ENCODE results near the gene RSL24D1. TPM values are rescaled to one million over a fixed set of nuclear protein-coding genes. Genes with fewer than 3 reads are reported as not detected.
A peak's percentile ranks its signal among the peaks of the same experiment; 100 is the strongest.

RSL24D1 gene
- total and polyA plus RNA-seq, 2 experiments from 2014 or later: 93.1 to 95.2 TPM

DNA sequence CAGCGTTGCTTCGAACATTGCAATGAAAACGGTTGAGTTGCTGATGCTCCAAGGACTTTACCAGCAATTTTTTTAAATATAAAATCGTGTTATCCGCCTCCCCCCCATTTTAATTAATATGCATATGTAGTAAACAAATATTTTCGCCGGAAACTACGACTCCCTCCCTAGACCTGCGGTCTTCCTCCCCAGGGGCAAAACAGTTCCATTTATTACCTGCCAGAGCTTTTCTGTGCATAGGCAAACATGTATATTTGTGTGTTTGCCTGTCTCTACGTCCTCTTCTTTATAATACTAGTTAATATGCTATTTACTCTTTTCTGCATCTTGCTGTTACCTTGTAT lies 593 bp upstream of the RSL24D1 start:
- peaks cover 44% of the 10 kb centered on the region for H3K79me2 ChIP-seq (ENCODE audit: insufficient read depth)
- peaks cover 10% of the 10 kb centered on the region; the same call in 1 of the 2 replicates for H4K20me1 ChIP-seq (ENCODE audit: insufficient read depth)
- in situ Hi-C loops (cut with MboI): no loop called here
- no peaks in the 10 kb centered on the region for H3K27me3 ChIP-seq (replicated peaks; ENCODE audit: insufficient read depth)
- peak overlapping the region; percentile 98 for H3K9ac ChIP-seq
- peak overlapping the region; percentile 99 for H3K4me3 ChIP-seq
- no peaks in the 10 kb centered on the region for H3K9me2 ChIP-seq (ENCODE audit: insufficient read depth)
- H3K4me1 ChIP-seq (ENCODE audit: insufficient read depth): peaks cover 37% of the 10 kb centered on the region
- TF ChIP-seq EZH2phosphoT487 (IDR thresholded peaks at IDR 0.05; ENCODE audit: insufficient read depth, low read depth): no peak
- no peak for TF ChIP-seq EZH2 (IDR thresholded peaks at IDR 0.05; ENCODE audit: insufficient read depth, poor library complexity, severe bottlenecking)
- peak overlapping the region; percentile 99 for H2AFZ ChIP-seq
- peak overlapping the region; percentile 94 for H3K27ac ChIP-seq
- H3K36me3 ChIP-seq (ENCODE audit: low read depth): peaks cover 4% of the 10 kb centered on the region
- H3K9me3 ChIP-seq (ENCODE audit: low read depth): no peaks in the 10 kb centered on the region
- WGBS, 2 experiments (ENCODE audit: low coverage in 1 of 2, low lambda C conversion rate in 2 of 2, missing lambda C conversion rate in 2 of 2): 2 to 3% methylated on average over 10 of the region's 10 CpGs
- DNase-seq: no peak
- H3K4me2 ChIP-seq (ENCODE audit: unreplicated experiment): peak overlapping the region; percentile 85
- H3F3A ChIP-seq (ENCODE audit: insufficient read depth): 0 out of 2 replicates have a peak, but pooled peaks cover 4% of the 10 kb centered on the region

GRCh38 chr15:55195996-55196395 lies 745 bp downstream of the RSL24D1 start:
- Histone ChIP-seq H3K9me3 (ENCODE audit: low read depth) (no peaks in the 10 kb centered on the region), H3F3A (ENCODE audit: insufficient read depth) (0 out of 2 replicates have a peak, but pooled peaks cover 4% of the 10 kb centered on the region), H3K9me2 (ENCODE audit: insufficient read depth) (no peaks in the 10 kb centered on the region), H3K4me3 (peak overlapping the region; percentile 99), H3K36me3 (ENCODE audit: low read depth) (peaks cover 16% of the 10 kb centered on the region), H3K79me2 (ENCODE audit: insufficient read depth) (peaks cover 57% of the 10 kb centered on the region), H4K20me1 (ENCODE audit: insufficient read depth) (peaks cover 10% of the 10 kb centered on the region; the same call in 1 of the 2 replicates), H3K27me3 (replicated peaks; ENCODE audit: insufficient read depth) (no peaks in the 10 kb centered on the region), H3K4me1 (ENCODE audit: insufficient read depth) (peaks cover 40% of the 10 kb centered on the region), H2AFZ (peak overlapping the region; percentile 99), H3K4me2 (ENCODE audit: unreplicated experiment) (peak overlapping the region; percentile 99), H3K9ac (peak overlapping the region; percentile 98), H3K27ac (peak overlapping the region; percentile 94)
- no peak for TF ChIP-seq EZH2 (IDR thresholded peaks at IDR 0.05; ENCODE audit: insufficient read depth, poor library complexity, severe bottlenecking)
- TF ChIP-seq EZH2phosphoT487 (IDR thresholded peaks at IDR 0.05; ENCODE audit: insufficient read depth, low read depth): no peak
- peak; percentile 29 for DNase-seq
- 1 to 3% methylated on average over 9 of the region's 9 CpGs for WGBS, 2 experiments (ENCODE audit: low coverage in 1 of 2, low lambda C conversion rate in 2 of 2, missing lambda C conversion rate in 2 of 2)
- in situ Hi-C loops (cut with MboI): no loop called here

DNA sequence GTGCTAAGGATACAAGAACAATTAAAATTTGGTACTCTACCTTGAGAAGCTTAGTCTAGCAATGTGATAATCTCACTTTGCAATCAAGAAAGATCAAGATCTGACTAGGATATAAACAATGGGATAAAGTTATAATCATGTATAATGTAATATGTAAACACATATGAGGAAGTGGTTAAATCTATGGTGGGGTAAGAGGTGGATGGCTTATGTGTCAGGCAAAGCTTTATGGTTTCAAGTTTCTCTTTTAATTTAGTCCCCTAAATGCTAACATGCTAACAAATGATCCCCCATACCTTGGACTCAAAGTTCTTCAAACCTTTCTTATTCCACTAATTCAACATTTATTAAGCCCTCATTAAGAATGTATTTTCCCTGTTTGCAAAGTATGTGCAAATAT lies 2.5 kb downstream of the RSL24D1 start:
- in situ Hi-C loops (cut with MboI): no loop called here
- DNase-seq: no peak
- no peaks in the 10 kb centered on the region for H3K27me3 ChIP-seq (replicated peaks; ENCODE audit: insufficient read depth)
- no peak overlapping the region for H3K27ac ChIP-seq
- H3K9me3 ChIP-seq (ENCODE audit: low read depth): no peaks in the 10 kb centered on the region
- H3K4me3 ChIP-seq: peak overlapping the region; percentile 99
- H3F3A ChIP-seq (ENCODE audit: insufficient read depth): 0 out of 2 replicates have a peak, but pooled peaks cover 4% of the 10 kb centered on the region
- peaks cover 40% of the 10 kb centered on the region for H3K4me1 ChIP-seq (ENCODE audit: insufficient read depth)
- no peaks in the 10 kb centered on the region for H3K9me2 ChIP-seq (ENCODE audit: insufficient read depth)
- peaks cover 32% of the 10 kb centered on the region for H3K36me3 ChIP-seq (ENCODE audit: low read depth)
- no peak for TF ChIP-seq EZH2phosphoT487 (IDR thresholded peaks at IDR 0.05; ENCODE audit: insufficient read depth, low read depth)
- no peak for TF ChIP-seq EZH2 (IDR thresholded peaks at IDR 0.05; ENCODE audit: insufficient read depth, poor library complexity, severe bottlenecking)
- no peak overlapping the region for H2AFZ ChIP-seq
- peaks cover 10% of the 10 kb centered on the region; the same call in 1 of the 2 replicates for H4K20me1 ChIP-seq (ENCODE audit: insufficient read depth)
- H3K9ac ChIP-seq: peak overlapping the region; percentile 98; the same call in 1 of the 2 replicates
- H3K79me2 ChIP-seq (ENCODE audit: insufficient read depth): peaks cover 75% of the 10 kb centered on the region
- peak overlapping the region; percentile 99 for H3K4me2 ChIP-seq (ENCODE audit: unreplicated experiment)

DNA sequence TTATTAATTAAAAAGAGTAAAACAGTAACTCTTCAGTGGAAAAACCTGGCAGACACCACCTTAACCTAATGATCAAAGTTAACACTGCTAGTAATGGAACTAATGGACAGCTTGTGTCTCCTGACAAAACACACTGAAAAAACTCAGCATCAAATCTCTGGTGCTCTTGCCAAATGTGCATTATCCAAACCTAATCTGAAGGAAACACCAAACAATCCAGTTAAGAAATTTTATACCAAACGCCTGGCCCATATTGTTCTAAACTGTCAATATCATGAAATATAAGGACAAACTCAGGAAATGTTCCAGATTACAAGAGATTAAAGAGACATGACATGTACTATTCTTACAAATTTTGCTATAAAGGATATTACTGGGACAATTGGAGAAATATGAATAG lies 10.4 kb downstream of the RSL24D1 start:
- WGBS, 2 experiments (ENCODE audit: low coverage in 1 of 2, low lambda C conversion rate in 2 of 2, missing lambda C conversion rate in 2 of 2): 58 to 66% methylated on average over 1 of the region's 1 CpG
- H3K4me3 ChIP-seq: no peak overlapping the region
- in situ Hi-C loops (cut with MboI): no loop called here
- no peaks in the 10 kb centered on the region for H3K9me2 ChIP-seq (ENCODE audit: insufficient read depth)
- no peak for DNase-seq
- no peaks in the 10 kb centered on the region for H3K27me3 ChIP-seq (replicated peaks; ENCODE audit: insufficient read depth)
- no peak overlapping the region for H3K9ac ChIP-seq
- H3K4me1 ChIP-seq (ENCODE audit: insufficient read depth): peaks cover 3% of the 10 kb centered on the region; the same call in 1 of the 2 replicates
- TF ChIP-seq EZH2phosphoT487 (IDR thresholded peaks at IDR 0.05; ENCODE audit: insufficient read depth, low read depth) (no peak), EZH2 (IDR thresholded peaks at IDR 0.05; ENCODE audit: insufficient read depth, poor library complexity, severe bottlenecking) (no peak)
- no peak overlapping the region for H3K27ac ChIP-seq
- peaks cover 84% of the 10 kb centered on the region for H3K36me3 ChIP-seq (ENCODE audit: low read depth)
- peaks cover 88% of the 10 kb centered on the region for H3K79me2 ChIP-seq (ENCODE audit: insufficient read depth)
- H3K4me2 ChIP-seq (ENCODE audit: unreplicated experiment): no peak overlapping the region
- no peaks in the 10 kb centered on the region for H3K9me3 ChIP-seq (ENCODE audit: low read depth)
- H3F3A ChIP-seq (ENCODE audit: insufficient read depth): peaks cover 2% of the 10 kb centered on the region; the same call in 1 of the 2 replicates
- H2AFZ ChIP-seq: no peak overlapping the region
- H4K20me1 ChIP-seq (ENCODE audit: insufficient read depth): peaks cover 13% of the 10 kb centered on the region
